Right lobe of liver (tissue), 4 donors: ENCODE data around the gene LRRC71.

Source experiments
- POLR2A ChIP-seq: fragments of 450-650 bp; IDR thresholded peaks from one replicate; pipeline ENCODE4 v1.6.1; 2017; ENCODE audit warnings: antibody characterized with exemption, mild to moderate bottlenecking
- TF ChIP-seq, protein P1 (sequence below), 4 donors: fragments of 200-600 bp in 3 of 4; fragments of 450-650 bp in 1 of 4; IDR thresholded peaks; one replicate each; pipeline versions ENCODE4 v1.5.1 to v1.8.0; 2016 to 2022; ENCODE audit warnings: antibody characterized with exemption in 4 of 4, mild to moderate bottlenecking in 2 of 4
- donor health status: DM: no; HTN: no; CAD: no.
- donor health status: DM: no; HTN: no; CAD: no.
- donor health status: DM: no; HTN: yes; CAD: no.

DNA sequence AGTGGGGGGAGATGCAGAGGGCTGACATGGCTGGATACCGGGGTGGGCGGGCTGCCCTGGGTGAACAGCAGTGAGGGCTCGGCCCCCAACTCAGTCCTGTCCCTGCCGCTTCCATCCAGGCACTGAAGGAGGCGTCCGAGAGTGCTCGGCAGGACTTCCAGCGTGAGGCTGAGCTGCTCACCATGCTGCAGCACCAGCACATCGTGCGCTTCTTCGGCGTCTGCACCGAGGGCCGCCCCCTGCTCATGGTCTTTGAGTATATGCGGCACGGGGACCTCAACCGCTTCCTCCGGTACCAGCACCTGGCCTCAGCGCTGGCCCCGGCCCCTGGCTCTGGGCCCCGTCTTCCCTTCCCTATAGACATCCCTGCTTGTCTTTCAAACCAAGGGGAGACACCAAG lies 44.2 kb upstream of the LRRC71 start:
- TF ChIP-seq, protein P1, sequence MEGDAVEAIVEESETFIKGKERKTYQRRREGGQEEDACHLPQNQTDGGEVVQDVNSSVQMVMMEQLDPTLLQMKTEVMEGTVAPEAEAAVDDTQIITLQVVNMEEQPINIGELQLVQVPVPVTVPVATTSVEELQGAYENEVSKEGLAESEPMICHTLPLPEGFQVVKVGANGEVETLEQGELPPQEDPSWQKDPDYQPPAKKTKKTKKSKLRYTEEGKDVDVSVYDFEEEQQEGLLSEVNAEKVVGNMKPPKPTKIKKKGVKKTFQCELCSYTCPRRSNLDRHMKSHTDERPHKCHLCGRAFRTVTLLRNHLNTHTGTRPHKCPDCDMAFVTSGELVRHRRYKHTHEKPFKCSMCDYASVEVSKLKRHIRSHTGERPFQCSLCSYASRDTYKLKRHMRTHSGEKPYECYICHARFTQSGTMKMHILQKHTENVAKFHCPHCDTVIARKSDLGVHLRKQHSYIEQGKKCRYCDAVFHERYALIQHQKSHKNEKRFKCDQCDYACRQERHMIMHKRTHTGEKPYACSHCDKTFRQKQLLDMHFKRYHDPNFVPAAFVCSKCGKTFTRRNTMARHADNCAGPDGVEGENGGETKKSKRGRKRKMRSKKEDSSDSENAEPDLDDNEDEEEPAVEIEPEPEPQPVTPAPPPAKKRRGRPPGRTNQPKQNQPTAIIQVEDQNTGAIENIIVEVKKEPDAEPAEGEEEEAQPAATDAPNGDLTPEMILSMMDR (IDR thresholded peaks at IDR 0.05): no peak
- no peak for TF ChIP-seq POLR2A
